GF-D8 (cell line): ENCODE results near the gene SCYGR8.
"Not testable (repeated sequence)": the region's sequence is repeated elsewhere in the genome, so short reads cannot be mapped to it uniquely, and the experiment has no call there.

ENCODE experiments used
- DNase-seq: peaks from one replicate; lab custom pipeline; 2025; lab: John Stamatoyannopoulos, UW

The SCYGR8 gene

GRCh38 chr2:227745594-227745993 is at the start of gene SCYGR8:
Gene SCYGR8, plus strand, starts transcription at chr2:227745894. Its CDS starts 0 bp downstream, at chr2:227745894.
- no peak for DNase-seq

- no peak for DNase-seq
These were observed 48.6 kb upstream of the SCYGR8 start for GRCh38 chr2:227696990-227697679.

DNA sequence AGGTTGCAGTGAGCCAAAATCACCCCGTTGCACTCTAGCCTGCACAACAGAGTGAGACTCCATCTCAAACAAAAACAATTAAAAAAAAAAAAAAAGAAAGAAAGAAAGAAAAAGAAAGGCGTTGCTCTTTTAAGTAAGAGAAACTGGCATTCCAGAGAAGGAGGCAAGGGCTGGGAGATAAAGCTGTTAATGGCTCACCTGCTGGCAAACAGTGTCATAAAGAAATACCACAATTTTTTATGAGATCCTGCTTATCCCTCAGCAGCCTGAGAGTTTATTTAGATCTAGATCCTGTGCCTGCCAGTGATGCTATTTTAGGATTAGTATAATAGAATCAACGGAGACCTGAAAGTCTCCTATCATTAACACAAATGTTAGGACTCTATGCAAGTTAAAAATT is 44.1 kb upstream of the SCYGR8 start:
- no peak for DNase-seq

DNA sequence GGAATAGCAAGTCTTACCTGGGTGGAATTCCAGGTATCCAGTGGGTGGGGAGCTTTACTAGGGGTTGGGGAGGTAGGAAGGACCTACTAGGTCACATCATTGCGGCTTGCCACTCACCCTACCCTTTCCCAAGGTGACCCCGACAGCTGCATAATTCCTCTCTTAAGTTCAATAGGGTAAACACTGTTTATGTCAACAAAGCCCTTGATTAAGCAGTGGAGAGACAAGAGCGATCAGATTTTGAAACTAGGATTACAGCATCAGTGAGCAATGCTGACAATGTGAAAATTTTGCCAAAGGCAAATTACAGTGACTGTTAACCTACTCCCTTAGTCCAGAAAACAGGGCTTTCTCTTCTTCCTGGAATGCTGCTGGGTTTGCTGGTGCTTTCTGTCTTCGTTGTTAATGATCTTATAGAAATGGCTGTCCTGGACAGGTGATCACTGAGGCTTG is 42.4 kb upstream of the SCYGR8 start:
- no peak for DNase-seq

DNA sequence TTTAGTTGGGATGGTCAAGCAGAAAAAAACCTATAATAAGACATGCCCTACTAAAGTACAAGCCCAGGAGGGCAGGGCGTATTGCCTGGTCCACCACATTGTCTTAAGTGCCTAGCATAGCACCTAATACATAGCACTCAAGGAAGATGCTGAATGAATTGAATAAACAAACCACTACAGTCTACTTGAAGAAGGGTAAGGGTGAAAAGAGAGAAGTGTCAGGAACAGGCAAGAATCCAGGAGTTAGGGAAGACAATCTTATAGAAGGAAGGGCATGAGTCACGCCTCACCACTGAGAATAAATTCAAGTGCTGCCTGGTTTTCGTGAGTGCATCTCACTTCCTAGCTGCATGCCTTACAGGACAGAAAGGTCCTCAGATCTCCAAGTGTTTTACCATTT is 41.7 kb upstream of the SCYGR8 start:
- DNase-seq, result no peak

- DNase-seq, result no peak
These were observed 38.8 kb upstream of the SCYGR8 start for GRCh38 chr2:227706859-227707258.

DNA sequence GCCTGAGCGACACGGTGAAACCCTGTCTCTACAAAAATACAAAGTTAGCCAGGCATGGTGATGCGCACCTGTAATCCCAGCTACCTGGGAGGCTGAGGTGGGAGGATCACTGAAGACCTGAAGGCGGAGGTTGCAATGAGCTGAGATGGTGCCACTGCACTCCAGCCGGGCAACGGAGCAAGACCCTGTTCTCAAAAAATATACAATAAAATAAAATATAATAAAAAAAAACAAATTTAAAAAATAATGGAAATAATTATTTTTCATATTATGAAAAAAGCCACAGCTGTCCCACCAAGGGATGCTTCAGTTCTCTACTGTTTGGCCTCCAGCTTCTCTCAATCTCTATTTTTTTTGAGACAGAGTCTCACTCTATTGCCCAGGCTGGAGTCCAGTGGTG is 38.3 kb upstream of the SCYGR8 start:
- no peak for DNase-seq

- DNase-seq, result no peak
These were observed 34.7 kb upstream of the SCYGR8 start for GRCh38 chr2:227710986-227711385.

DNA sequence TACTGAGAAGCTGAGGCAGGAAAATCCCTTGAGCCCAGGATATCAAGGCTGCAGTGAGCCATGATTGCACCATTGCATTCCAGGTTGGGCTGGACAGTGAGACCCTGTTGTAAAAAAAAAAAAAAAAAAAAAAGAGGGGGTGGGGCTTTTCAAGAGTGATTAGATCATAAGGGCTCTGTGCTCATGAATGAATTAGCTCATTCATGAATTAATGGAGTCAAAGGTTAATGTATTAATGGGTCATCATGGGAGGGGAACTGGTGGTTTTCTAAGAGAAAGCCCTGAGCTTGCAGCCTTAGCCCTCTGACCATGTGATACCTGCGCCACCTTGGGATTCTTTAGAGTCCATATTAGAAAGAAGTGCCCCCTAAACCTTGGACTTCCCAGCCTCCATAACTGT is 32.4 kb upstream of the SCYGR8 start:
- DNase-seq, result no peak

- no peak for DNase-seq
These were observed 29.2 kb upstream of the SCYGR8 start for GRCh38 chr2:227716501-227716900.

DNA sequence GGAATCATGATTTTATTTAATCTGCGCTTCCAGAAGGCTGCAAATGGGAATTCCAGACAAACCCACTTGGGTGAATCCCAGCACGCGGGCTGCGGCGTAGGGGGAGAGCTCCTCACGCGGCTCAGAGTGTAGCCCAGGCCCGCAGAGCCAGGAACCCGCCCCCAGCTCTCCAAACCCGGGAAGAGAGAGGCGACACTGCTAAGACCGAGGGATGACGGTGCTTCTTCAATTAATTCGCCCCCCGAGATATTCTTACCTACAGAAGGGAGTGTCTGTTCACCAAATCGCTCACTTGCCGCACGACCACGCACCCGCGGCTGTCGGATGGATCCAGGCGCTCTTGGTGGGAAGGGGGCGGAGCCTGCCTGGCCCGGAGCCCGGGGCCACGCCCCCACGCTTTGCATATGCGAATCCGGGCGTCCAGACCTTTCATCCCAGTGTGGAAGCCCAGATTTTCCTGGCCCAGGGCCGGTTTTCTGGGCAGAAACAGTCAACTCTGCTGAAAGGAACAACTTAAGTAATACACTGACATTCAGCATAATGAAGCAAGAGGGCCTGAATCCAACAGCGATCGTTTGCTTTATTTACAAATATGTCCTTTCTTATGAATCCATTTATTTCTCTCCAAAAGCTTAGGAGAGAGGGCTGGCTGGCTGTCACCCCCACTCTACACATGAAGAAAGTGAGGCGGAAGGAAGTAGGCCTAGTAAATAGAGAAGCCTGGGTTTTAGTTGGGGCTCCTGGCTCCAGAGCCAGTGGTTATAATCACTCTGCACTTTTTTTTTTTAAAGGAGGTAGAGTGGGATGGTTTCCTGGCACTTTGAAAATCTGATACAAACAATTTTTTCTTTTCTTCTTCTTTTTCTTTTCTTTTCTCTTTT is 27.8 kb upstream of the SCYGR8 start, which contains the start of gene SLC19A3:
TSS of gene SLC19A3 (minus strand) at position 342 of the 881 bp plus-strand sequence. CDS start 15,710 bp downstream, outside the sequence.
- DNase-seq, result no peak

DNA sequence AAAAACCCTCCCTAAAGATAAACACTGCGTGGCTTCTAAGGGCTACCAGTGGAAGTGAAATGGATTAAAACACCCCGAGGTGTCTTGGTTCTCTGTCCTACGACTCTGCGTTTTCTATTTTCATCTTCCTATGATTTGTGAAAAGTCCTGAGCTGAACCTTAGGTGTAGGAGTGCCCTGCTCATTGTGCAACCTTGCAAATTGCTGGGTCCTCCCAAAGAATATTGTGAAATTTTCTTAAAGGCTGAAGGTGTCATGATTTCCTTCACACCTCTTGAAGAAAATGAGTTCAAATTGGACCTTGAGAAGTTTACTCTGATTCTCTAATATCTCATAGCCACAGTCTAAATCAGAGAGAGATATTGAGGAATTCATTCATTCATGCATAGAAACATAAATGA is 26.1 kb upstream of the SCYGR8 start:
- no peak for DNase-seq

DNA sequence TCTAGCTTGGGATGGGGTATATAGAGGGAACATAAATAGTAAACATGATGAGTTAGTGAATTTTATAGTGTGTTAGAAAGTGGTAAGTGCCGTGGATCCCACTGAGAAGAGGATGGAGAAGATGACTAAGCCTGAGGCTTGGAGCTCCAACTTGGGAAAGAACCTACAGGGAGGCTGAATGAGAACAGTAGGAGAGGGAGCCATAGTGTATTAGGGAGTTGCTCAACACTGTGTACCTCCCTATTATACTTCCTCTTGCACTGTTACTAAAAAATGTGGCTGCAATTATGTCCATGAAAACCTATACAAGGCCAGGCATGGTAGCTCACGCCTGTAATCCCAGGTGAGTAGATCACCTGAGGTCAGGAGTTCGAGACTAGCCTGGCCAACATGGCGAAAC is 25.0 kb upstream of the SCYGR8 start:
- DNase-seq, result no peak

DNA sequence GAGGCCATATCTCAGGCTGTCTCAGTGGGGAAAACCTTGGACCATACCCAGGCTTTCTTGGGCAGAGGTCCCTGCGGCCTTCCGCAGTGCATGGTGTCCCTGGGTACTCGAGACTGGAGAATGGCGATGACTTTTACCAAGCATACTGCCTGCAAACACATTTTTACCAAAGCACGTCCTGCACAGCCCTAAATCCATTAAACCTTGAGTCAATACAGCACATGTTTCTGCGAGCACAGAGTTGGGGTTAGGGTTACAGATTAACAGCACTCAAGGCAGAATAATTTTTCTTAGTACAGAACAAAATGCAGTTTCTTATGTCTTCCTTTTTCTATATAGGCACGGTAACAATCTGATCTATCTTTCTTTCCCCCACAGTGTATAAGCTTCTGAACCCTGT is 22.9 kb upstream of the SCYGR8 start:
- not testable (repeated sequence) for DNase-seq

DNA sequence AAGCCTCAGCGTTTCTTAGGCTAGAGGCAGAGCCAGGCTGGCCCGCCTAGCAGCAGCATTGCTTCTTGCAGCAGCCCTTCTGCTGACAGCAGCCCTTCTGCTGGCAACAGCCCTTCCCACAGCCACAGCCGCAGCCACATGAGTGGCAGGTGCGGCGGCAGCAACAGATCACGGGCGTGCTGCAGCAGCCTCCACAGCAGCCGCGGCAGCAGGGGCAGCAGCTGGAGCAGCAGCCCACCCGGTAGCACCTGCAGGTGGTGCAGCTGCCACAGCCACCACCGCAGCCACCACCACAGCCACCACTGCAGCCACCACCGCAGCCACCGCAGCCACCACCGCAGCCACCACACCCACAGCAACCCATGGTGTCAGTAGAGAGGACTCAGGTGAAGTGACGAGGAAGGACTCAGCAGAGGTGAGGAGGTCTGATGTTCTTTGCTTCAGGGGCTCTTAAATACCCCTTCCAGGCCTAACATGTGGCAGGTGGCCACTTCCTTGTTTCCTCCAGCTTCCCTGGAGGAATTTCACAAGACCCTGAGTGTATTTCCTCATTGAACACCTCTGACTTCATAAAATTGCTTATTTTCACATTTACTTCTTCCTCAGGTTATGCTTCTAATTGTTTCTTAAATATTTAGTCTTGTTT is 21.2 kb upstream of the SCYGR8 start, which contains the start of gene SCYGR6:
TSS of gene SCYGR6 (minus strand) at position 364 of the 646 bp plus-strand sequence. CDS start at position 364, 0 bp downstream.
- DNase-seq, result no peak

GRCh38 chr2:227728035-227728434 is 17.7 kb upstream of the SCYGR8 start, which contains the start of gene SCYGR7:
Gene SCYGR7, plus strand, starts transcription at chr2:227728335. Its CDS starts 0 bp downstream, at chr2:227728335.
- no peak for DNase-seq

DNA sequence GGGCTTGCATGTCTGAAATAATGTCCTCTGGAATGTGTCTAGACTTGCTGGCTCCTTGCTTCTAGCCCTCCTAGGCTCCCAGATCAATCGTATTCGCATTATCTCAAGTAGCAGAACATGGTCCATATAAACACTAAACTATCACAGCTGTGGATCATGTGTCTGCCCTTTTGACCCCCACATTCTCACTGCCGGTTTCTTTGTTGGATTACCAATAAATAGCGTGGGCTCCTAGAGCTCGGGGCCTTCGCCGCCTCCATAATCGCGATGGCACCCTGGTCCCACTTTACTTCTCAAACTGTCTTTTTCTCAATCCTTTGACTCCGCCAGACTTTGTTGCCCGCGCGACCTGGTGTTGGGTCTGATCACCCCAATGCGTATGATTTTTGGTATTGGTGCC is 6.3 kb upstream of the SCYGR8 start:
- DNase-seq, result no peak

DNA sequence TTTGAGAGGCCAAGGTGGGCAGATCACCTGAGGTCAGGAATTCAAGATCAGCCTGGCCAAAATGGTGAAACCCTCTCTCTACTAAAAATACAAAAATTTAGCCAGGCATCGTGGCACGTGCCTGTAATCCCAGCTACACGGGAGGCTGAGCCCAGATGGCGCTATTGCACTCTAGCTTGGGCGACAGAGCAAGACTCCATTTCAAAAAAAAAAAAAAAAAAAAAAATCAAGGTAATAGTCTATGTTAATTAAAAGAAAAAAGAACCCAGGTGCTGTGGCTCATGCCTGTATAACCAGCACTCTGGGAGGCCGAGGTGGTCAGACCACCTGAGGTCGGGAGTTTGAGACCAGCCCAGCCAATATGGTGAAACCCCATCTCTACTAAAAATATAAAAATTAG is 5.0 kb upstream of the SCYGR8 start:
- DNase-seq, result not testable (repeated sequence)

GRCh38 chr2:227748079-227748478 is 2.4 kb downstream of the SCYGR8 start:
- DNase-seq, result no peak

GRCh38 chr2:227756261-227756660 is 10.6 kb downstream of the SCYGR8 start:
- not testable (repeated sequence) for DNase-seq

DNA sequence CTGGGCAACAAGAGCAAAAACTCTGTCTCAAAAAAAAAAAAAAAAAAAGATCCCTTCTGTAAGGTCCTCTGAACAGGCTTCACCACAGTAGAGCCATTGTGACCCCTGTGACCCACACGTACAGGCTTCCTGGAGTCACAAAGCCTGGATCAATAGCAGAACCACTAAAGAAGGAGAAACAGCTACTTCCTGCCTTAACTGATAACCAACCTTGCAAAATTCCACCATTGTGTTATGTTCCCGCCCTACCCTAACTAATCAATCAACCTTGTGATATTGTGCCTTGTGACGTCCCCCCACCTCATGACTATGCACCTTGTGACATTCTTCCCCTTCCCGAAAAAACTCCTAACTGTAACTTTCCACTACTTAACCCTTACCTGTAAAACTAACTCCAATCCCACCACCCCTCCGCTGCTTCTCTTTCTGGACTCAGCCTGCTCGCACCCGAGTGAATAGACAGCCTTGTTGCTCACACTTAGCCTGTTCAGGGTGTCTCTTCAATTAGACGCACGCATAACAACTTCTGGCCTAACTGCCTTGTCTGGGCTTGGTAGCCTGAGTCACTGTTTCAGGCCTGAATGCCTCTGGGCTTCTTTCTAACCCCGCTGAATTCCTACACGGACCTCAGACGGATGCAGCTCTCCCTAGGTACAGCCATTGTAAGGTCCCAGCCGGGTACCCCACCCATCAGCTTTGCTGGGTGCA is 13.9 kb downstream of the SCYGR8 start:
- DNase-seq, result no peak
